HG03432 (cell line): ENCODE data around the gene FBXL16.
A peak's percentile ranks its signal among the peaks of the same experiment; 100 is the strongest.

ENCODE experiments used
- ATAC-seq: cut with Tn5 transposase; IDR thresholded peaks from one replicate; pipeline ENCODE4 v1.9.1; 2021; ENCODE audit warnings: mild to moderate bottlenecking, moderate library complexity; ENCODE audit not compliant: unreplicated experiment

FBXL16 gene

GRCh38 chr16:678858-679813 lies 26.5 kb downstream of the FBXL16 start:
- ATAC-seq: peak; percentile 7

GRCh38 chr16:678209-678857 lies 27.3 kb downstream of the FBXL16 start:
- ATAC-seq: no peak

GRCh38 chr16:677316-678190 lies 28.0 kb downstream of the FBXL16 start:
- no peak for ATAC-seq

- no peak for ATAC-seq
Observed at GRCh38 chr16:676913-677312, 28.7 kb downstream of the FBXL16 start.

- ATAC-seq: no peak
Observed at GRCh38 chr16:676565-676902, 29.1 kb downstream of the FBXL16 start.

- ATAC-seq: no peak
Observed at GRCh38 chr16:675884-676564, 29.6 kb downstream of the FBXL16 start.

- ATAC-seq: no peak
Observed at GRCh38 chr16:674968-675883, 30.4 kb downstream of the FBXL16 start, which contains the start of gene RHBDL1. TSS of gene RHBDL1 (plus strand) at chr16:675671. CDS start at chr16:675791, 120 bp downstream.

- ATAC-seq: no peak
Observed at GRCh38 chr16:674214-674881, 31.3 kb downstream of the FBXL16 start.

GRCh38 chr16:673399-673991 lies 32.1 kb downstream of the FBXL16 start:
- no peak for ATAC-seq

GRCh38 chr16:672851-673250 lies 32.8 kb downstream of the FBXL16 start:
- ATAC-seq: no peak

- ATAC-seq: no peak
Observed at GRCh38 chr16:672371-672770, 33.2 kb downstream of the FBXL16 start.

- ATAC-seq: no peak
Observed at GRCh38 chr16:671353-672131, 34.1 kb downstream of the FBXL16 start.

- no peak for ATAC-seq
Observed at GRCh38 chr16:670485-671352, 34.9 kb downstream of the FBXL16 start.

- ATAC-seq: no peak
Observed at GRCh38 chr16:669666-670065, 35.9 kb downstream of the FBXL16 start.

GRCh38 chr16:668519-669171 lies 37.0 kb downstream of the FBXL16 start:
- no peak for ATAC-seq

- peak; percentile 83 for ATAC-seq
Observed at GRCh38 chr16:667780-668518, 37.7 kb downstream of the FBXL16 start, which contains the start of gene RHOT2. TSS of gene RHOT2 (plus strand) at chr16:668132. CDS start at chr16:668200, 68 bp downstream.
